Left ventricle myocardium inferior (tissue), 1 donor: ENCODE measurements around the gene PIK3R5. TPM values are rescaled to one million over a fixed set of nuclear protein-coding genes. Genes with fewer than 3 reads are reported as not detected.

Experiments used
- DNase-seq: peaks from one replicate; pipeline ENCODE4 v3.0.0-alpha.2; 2020
- H3K27ac ChIP-seq: fragments of 200-600 bp; replicated peaks from 2 replicates; pipeline ENCODE4 v1.8.0; 2021
- H3K27me3 ChIP-seq: fragments of 200-600 bp; 2 replicates; pipeline ENCODE4 v1.8.0; 2021; ENCODE audit warnings: low read depth
- H3K36me3 ChIP-seq: fragments of 200-600 bp; 2 replicates; pipeline ENCODE4 v1.8.0; 2021
- H3K4me1 ChIP-seq: fragments of 200-600 bp; 2 replicates; pipeline ENCODE4 v1.8.0; 2021
- H3K4me3 ChIP-seq: fragments of 200-600 bp; 2 replicates; pipeline ENCODE4 v1.8.0; 2021; ENCODE audit warnings: mild to moderate bottlenecking, moderate library complexity
- H3K9me3 ChIP-seq: fragments of 200-600 bp; replicated peaks from 2 replicates; pipeline ENCODE4 v1.8.0; 2021
- intact Hi-C: fragments of 100-400 bp; cut with micrococcal nuclease; formaldehyde crosslinking; loops from one replicate; pipeline ENCODE4 v1.11.0; 2022
- total RNA-seq: library from RNA; stranded (reverse); fragmentation: NEBNext Ultra II Directional; extraction: Animal tissue kit (Norgen Biotek cat#: 25700); gene quantifications from one replicate; pipeline ENCODE4 v1.2.1, GENCODE V29; 2021
- TF ChIP-seq, protein P1 (sequence below): fragments of 200-600 bp; IDR thresholded peaks from 2 replicates; pipeline ENCODE4 v1.8.0; 2021; ENCODE audit warnings: antibody characterized with exemption, mild to moderate bottlenecking, borderline replicate concordance
- donor health status: DM: no; HTN: yes; CAD: no; lungs with severe emphysema.

Gene PIK3R5
- total RNA-seq, 1 donor from 2014 or later = 2.7 TPM

DNA sequence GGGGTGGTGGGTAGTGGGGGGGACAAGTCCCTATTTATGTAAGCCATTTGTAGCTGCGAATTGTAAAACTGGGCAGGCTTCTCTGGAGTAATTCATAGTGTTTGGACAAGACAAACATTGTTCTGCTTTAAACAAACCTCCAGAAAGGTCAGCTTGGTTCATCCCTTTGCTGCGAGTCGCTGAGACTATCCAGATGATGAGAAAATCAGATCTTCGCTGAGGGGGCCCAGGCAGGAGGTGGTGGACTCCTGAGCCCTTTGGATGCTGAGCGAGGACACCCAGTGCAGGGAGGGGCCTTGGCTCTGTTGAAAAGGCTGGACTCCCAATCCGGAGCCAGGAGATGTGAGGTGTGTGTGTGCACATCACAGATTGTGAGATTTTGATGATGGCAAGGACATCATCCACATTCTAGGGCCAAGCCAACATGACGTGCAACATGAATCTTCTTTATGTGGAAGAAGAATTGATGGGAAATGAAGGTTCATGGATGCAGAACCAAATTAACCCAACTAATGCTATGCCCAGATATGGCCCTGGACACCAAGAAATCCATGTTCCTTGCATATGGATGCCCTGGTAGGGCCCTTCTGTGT lies 40.8 kb upstream of the PIK3R5 start:
- intact Hi-C loops = no loop called here
- H3K27me3 ChIP-seq = peaks cover 95% of the 10 kb centered on the region
- no peaks in the 10 kb centered on the region for H3K36me3 ChIP-seq
- H3K4me3 ChIP-seq = no peak overlapping the region
- no peak for DNase-seq
- H3K4me1 ChIP-seq = peaks cover 22% of the 10 kb centered on the region
- H3K27ac ChIP-seq = no peak overlapping the region
- TF ChIP-seq, protein P1, sequence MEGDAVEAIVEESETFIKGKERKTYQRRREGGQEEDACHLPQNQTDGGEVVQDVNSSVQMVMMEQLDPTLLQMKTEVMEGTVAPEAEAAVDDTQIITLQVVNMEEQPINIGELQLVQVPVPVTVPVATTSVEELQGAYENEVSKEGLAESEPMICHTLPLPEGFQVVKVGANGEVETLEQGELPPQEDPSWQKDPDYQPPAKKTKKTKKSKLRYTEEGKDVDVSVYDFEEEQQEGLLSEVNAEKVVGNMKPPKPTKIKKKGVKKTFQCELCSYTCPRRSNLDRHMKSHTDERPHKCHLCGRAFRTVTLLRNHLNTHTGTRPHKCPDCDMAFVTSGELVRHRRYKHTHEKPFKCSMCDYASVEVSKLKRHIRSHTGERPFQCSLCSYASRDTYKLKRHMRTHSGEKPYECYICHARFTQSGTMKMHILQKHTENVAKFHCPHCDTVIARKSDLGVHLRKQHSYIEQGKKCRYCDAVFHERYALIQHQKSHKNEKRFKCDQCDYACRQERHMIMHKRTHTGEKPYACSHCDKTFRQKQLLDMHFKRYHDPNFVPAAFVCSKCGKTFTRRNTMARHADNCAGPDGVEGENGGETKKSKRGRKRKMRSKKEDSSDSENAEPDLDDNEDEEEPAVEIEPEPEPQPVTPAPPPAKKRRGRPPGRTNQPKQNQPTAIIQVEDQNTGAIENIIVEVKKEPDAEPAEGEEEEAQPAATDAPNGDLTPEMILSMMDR = no peak
- H3K9me3 ChIP-seq = no peaks in the 10 kb centered on the region

- no peak for DNase-seq
- H3K27me3 ChIP-seq = peaks cover 95% of the 10 kb centered on the region
- intact Hi-C loops = no loop called here
- no peak overlapping the region for H3K27ac ChIP-seq
- no peaks in the 10 kb centered on the region for H3K36me3 ChIP-seq
- H3K9me3 ChIP-seq = peaks cover 5% of the 10 kb centered on the region
- H3K4me1 ChIP-seq = peaks cover 22% of the 10 kb centered on the region
- no peak overlapping the region for H3K4me3 ChIP-seq
- TF ChIP-seq, protein P1 = no peak
Measured at GRCh38 chr17:9004961-9005285, 39.4 kb upstream of the PIK3R5 start.

GRCh38 chr17:9004132-9004960 lies 38.8 kb upstream of the PIK3R5 start:
- Histone ChIP-seq H3K4me1 (peaks cover 22% of the 10 kb centered on the region), H3K27ac (no peak overlapping the region)
- intact Hi-C loops = no loop called here

GRCh38 chr17:9003355-9004131 lies 38.0 kb upstream of the PIK3R5 start:
- DNase-seq = no peak
- H3K4me3 ChIP-seq = peak overlapping the region; percentile 68
- H3K27ac ChIP-seq = no peak overlapping the region
- H3K36me3 ChIP-seq = no peaks in the 10 kb centered on the region
- TF ChIP-seq, protein P1 = no peak
- H3K9me3 ChIP-seq = peaks cover 6% of the 10 kb centered on the region
- peaks cover 88% of the 10 kb centered on the region for H3K27me3 ChIP-seq
- H3K4me1 ChIP-seq = peaks cover 22% of the 10 kb centered on the region
- intact Hi-C loops = no loop called here

More at GRCh38 chr17:9004132-9004960, 38.8 kb upstream of the PIK3R5 start:
- Histone ChIP-seq H3K36me3 (no peaks in the 10 kb centered on the region), H3K27me3 (peaks cover 95% of the 10 kb centered on the region), H3K4me3 (peak overlapping the region; percentile 68), H3K9me3 (peaks cover 6% of the 10 kb centered on the region)
- TF ChIP-seq, protein P1 = no peak
- no peak for DNase-seq

GRCh38 chr17:9002606-9003354 lies 37.3 kb upstream of the PIK3R5 start:
- intact Hi-C loops = no loop called here
- TF ChIP-seq, protein P1 = peak; percentile 45
- DNase-seq = peak; percentile 24
- Histone ChIP-seq H3K4me1 (peaks cover 22% of the 10 kb centered on the region), H3K36me3 (no peaks in the 10 kb centered on the region), H3K9me3 (peaks cover 6% of the 10 kb centered on the region), H3K27me3 (peaks cover 84% of the 10 kb centered on the region), H3K27ac (no peak overlapping the region), H3K4me3 (peak overlapping the region; percentile 68)
